Thoracic aorta (tissue), 2 donors: ENCODE results near the gene HDAC4. TPM values are rescaled to one million over a fixed set of nuclear protein-coding genes. Genes with fewer than 3 reads are reported as not detected.

Source experiments
- ATAC-seq: fragments of 150-250 bp; one replicate; pipeline ENCODE4 v1.8.0; 2017; ENCODE audit warnings: low read depth; ENCODE audit not compliant: insufficient number of reproducible peaks, low FRiP score
- DNase-seq: peaks from one replicate; pipeline ENCODE4 v3.0.0-alpha.2; 2020; ENCODE audit warnings: low spot score
- H3K27ac ChIP-seq, 2 donors: fragments of 200-600 bp; sonication (generic); 1 replicate in 1 of 2; 2 replicates in 1 of 2; pipeline ENCODE4 v1.5.1; 2016; ENCODE audit warnings: mild to moderate bottlenecking in 2 of 2, moderate library complexity in 2 of 2
- H3K27me3 ChIP-seq: fragments of 200-600 bp; sonication (generic); replicated peaks from 2 replicates; pipeline ENCODE4 v1.6.0; 2016; ENCODE audit warnings: mild to moderate bottlenecking; ENCODE audit not compliant: insufficient read depth
- H3K36me3 ChIP-seq: fragments of 200-600 bp; sonication (generic); one replicate; pipeline ENCODE4 v1.5.1; 2016
- H3K4me1 ChIP-seq, 2 donors: fragments of 200-600 bp; sonication (generic); 1 replicate in 1 of 2; 2 replicates in 1 of 2; pipeline versions ENCODE4 v1.5.1 to v1.6.0; 2016; ENCODE audit warnings: low read depth in 2 of 2, mild to moderate bottlenecking in 1 of 2; ENCODE audit not compliant: control insufficient read depth in 1 of 2
- H3K4me3 ChIP-seq: fragments of 200-600 bp; sonication (generic); 2 replicates; pipeline ENCODE4 v1.5.1; 2016; ENCODE audit warnings: mild to moderate bottlenecking
- H3K9me3 ChIP-seq: fragments of 200-600 bp; sonication (generic); 2 replicates; pipeline ENCODE4 v1.5.1; 2016
- total RNA-seq, 2 donors: library from RNA; depleted of rRNA; stranded (reverse); fragments of >200 nt; gene quantifications; one replicate each; pipeline versions ENCODE4 v1.1.0 to v1.2.3, GENCODE V29; 2016
- TF ChIP-seq, protein P1 (sequence below): fragments of 200-600 bp; sonication (generic); IDR thresholded peaks from one replicate; pipeline ENCODE4 v1.5.1; 2019; ENCODE audit warnings: antibody characterized with exemption

The HDAC4 gene
- total RNA-seq, 2 donors from 2014 or later, result 79.2 to 163 TPM

DNA sequence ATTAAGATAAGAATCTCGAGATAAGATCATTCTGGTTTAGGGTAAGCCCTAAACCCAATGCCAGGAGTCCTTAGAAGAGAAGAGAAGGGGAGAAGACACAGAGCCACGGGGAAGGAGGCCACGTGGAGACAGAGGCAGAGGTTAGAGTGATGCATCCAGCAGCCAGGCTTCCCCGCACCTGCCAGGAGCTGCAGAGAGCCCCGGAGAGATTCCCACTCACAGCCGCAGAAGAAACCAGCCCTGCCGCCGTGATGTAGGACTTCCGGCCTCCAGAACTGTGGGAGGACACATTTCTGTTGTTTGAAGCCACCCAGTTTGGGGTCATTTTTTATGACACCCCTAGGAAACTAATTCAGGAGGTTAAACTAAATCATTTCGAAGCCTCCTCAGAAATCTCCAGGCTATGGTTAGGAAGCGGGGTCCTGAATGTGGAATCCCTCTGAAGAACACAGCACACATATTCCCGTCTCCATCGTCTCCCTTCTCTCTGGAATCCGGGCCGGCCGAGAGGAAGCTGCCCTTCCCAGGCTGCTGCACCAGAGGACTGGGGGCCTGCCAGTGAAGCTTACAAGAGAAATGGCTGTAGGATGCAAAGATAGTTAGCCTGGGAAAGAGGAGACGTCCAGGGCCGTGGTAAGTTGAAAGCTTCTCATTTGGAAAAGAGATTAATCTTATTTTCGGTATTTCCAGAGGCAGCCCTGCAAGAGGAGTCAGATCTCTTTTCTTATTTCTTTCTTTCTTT lies 396.4 kb downstream of the HDAC4 start:
- H3K27ac ChIP-seq, result no peak overlapping the region
- no peak for ATAC-seq
- H3K4me3 ChIP-seq, result no peak overlapping the region
- no peaks in the 10 kb centered on the region for H3K36me3 ChIP-seq
- TF ChIP-seq, protein P1, sequence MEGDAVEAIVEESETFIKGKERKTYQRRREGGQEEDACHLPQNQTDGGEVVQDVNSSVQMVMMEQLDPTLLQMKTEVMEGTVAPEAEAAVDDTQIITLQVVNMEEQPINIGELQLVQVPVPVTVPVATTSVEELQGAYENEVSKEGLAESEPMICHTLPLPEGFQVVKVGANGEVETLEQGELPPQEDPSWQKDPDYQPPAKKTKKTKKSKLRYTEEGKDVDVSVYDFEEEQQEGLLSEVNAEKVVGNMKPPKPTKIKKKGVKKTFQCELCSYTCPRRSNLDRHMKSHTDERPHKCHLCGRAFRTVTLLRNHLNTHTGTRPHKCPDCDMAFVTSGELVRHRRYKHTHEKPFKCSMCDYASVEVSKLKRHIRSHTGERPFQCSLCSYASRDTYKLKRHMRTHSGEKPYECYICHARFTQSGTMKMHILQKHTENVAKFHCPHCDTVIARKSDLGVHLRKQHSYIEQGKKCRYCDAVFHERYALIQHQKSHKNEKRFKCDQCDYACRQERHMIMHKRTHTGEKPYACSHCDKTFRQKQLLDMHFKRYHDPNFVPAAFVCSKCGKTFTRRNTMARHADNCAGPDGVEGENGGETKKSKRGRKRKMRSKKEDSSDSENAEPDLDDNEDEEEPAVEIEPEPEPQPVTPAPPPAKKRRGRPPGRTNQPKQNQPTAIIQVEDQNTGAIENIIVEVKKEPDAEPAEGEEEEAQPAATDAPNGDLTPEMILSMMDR, result no peak
- peaks cover 0 to 16% of the 10 kb centered on the region in 2 donors for H3K4me1 ChIP-seq
- peaks cover 6% of the 10 kb centered on the region for H3K9me3 ChIP-seq
- no peak for DNase-seq
- no peaks in the 10 kb centered on the region for H3K27me3 ChIP-seq

DNA sequence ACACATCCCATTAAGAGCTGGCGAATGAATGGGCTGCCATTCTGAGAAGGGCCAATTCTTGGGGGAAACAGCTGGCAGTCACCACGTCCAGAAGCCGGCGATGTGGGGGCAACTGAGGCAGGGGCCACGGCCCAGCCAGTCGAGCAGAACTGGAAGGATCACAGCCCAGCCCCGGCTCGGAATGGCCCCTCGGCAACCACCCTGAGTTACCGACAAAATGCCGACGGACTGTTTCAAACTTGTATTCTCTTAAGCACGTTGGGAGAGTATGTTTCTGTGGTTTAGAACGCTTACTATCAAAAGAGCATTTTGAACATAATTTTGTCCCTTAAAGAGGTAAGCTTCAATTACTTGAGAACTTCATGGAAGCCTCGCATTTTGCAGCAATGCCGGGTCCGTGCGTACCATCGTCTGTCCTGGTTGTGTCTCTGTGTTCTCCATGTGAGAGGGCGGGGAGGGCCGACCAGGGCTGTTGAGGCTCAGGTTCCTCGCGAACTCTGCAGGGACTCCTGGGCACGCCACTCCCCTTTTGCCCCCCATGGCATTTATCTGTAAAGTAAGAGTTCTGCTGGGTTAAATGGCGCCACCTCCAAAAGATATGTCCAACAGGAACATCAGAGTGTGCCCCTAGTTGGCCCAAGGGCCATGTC lies 397.1 kb downstream of the HDAC4 start:
- ATAC-seq, result no peak
- no peaks in the 10 kb centered on the region for H3K36me3 ChIP-seq
- TF ChIP-seq, protein P1, result no peak
- peak overlapping the region; percentile 59 for H3K4me3 ChIP-seq
- no peak overlapping the region for H3K27ac ChIP-seq
- DNase-seq, result no peak
- H3K9me3 ChIP-seq, result peaks cover 6% of the 10 kb centered on the region
- no peaks in the 10 kb centered on the region for H3K27me3 ChIP-seq
- peaks cover 0 to 16% of the 10 kb centered on the region in 2 donors for H3K4me1 ChIP-seq

DNA sequence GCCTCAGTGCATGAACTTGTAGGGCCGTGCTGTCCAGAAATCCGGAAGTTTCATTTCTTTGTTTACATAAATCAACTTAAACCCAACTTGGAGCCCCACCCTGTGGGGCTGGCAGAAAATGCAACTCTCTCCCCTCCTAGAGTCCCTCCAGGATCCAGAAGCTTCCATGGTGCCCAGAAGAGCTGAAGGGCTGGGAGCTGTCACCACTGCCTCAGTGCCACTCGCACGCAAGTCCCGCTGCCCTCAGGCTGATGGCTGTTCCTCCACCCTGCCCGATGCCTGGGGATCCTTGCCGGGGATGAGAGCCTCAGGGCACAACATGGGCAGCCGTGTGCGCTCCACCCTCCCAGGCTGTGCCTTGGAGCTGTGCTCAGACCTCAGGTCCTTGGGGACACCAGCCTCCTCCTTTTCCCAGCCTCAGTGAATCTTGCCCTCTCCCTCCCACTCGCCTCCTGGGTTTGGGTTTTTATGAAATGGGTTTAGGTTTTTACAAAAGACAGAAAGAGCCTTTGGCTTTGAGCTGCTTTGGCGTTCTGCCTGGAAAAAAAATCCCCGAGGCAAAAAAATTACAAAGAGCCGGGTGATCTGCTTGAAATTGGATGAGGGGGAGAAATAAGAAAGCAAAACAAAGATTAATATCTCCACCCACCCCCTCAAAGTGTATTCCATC lies 397.7 kb downstream of the HDAC4 start:
- Histone ChIP-seq H3K36me3 (no peaks in the 10 kb centered on the region), H3K27me3 (no peaks in the 10 kb centered on the region), H3K4me3 (peak overlapping the region; percentile 59), H3K9me3 (peaks cover 6% of the 10 kb centered on the region), H3K4me1 (peaks cover 0 to 16% of the 10 kb centered on the region in 2 donors), H3K27ac (peak overlapping the region in 1 of 2 donors; percentile 15)
- TF ChIP-seq, protein P1, result no peak
- no peak for ATAC-seq
- no peak for DNase-seq

DNA sequence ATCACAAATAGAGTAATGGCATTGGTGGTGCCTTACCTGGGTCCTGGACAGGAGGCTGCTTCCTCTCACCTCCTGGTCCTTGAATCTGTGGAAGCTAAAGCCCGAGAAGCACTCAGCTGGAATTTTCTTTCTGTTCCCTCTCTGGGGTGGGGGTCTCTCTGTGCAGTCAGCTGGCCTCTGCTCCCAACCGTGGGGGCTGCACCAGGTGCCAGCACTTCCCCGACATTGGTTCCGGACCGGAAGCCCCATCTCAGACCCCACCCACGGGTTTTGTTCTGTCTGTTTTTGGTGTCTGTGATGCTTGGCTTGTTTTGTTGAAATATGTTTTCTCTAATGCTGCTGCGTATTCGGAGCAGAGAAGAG lies 398.2 kb downstream of the HDAC4 start:
- Histone ChIP-seq H3K9me3 (peaks cover 6% of the 10 kb centered on the region), H3K36me3 (no peaks in the 10 kb centered on the region), H3K4me1 (peaks cover 0 to 18% of the 10 kb centered on the region in 2 donors), H3K27me3 (no peaks in the 10 kb centered on the region), H3K27ac (peak overlapping the region in 1 of 2 donors; percentile 15), H3K4me3 (peak overlapping the region; percentile 59)
- TF ChIP-seq, protein P1, result no peak
- DNase-seq, result no peak
- no peak for ATAC-seq

GRCh38 chr2:239001794-239002193 lies 399.0 kb downstream of the HDAC4 start:
- Histone ChIP-seq H3K4me3 (no peak overlapping the region), H3K4me1 (peaks cover under 1 to 26% of the 10 kb centered on the region in 2 donors), H3K36me3 (no peaks in the 10 kb centered on the region), H3K27me3 (no peaks in the 10 kb centered on the region), H3K9me3 (peaks cover 6% of the 10 kb centered on the region), H3K27ac (no peak overlapping the region)
- TF ChIP-seq, protein P1, result no peak
- DNase-seq (no peak), ATAC-seq (no peak)
